ENCODE measurements around the gene ZNF343. TPM values are rescaled to one million over a fixed set of nuclear protein-coding genes. Genes with fewer than 3 reads are reported as not detected.

Gene ZNF343
- total RNA-seq, 6 donors from 2014 or later, result 8.4 to 13.3 (median 8.9) TPM

- ATAC-seq (ENCODE audit: low FRiP score in 2 of 2), result no peak
- TF ChIP-seq EP300 (IDR thresholded peaks at IDR 0.05) (no peak), POLR2A (IDR thresholded peaks at IDR 0.05) (no peak), POLR2AphosphoS5 (IDR thresholded peaks at IDR 0.05) (no peak), CTCF (IDR thresholded peaks at IDR 0.05) (no peak)
- Histone ChIP-seq H3K27me3 (no peaks in the 10 kb centered on the region), H3K27ac (no peak overlapping the region), H3K4me3 (no peak overlapping the region), H3K36me3 (no peaks in the 10 kb centered on the region), H3K9me3 (no peaks in the 10 kb centered on the region), H3K4me1 (no peaks in the 10 kb centered on the region)
- WGBS, 2 donors, result 91 to 94% methylated on average over 4 of the region's 4 CpGs
- no peak for DNase-seq
These were observed 33.6 kb upstream of the ZNF343 start for GRCh38 chr20:2542361-2542760.

GRCh38 chr20:2541940-2542339 is 33.2 kb upstream of the ZNF343 start:
- DNase-seq (no peak), ATAC-seq (ENCODE audit: low FRiP score in 2 of 2) (no peak)
- no peak overlapping the region for H3K4me3 ChIP-seq
- no peaks in the 10 kb centered on the region for H3K36me3 ChIP-seq
- no peak overlapping the region for H3K27ac ChIP-seq
- no peaks in the 10 kb centered on the region for H3K27me3 ChIP-seq
- H3K4me1 ChIP-seq, result no peaks in the 10 kb centered on the region
- no peak for TF ChIP-seq POLR2AphosphoS5 (IDR thresholded peaks at IDR 0.05)
- no peak for TF ChIP-seq EP300 (IDR thresholded peaks at IDR 0.05)
- TF ChIP-seq POLR2A (IDR thresholded peaks at IDR 0.05), result no peak
- TF ChIP-seq CTCF (IDR thresholded peaks at IDR 0.05), result no peak
- WGBS, 2 donors, result 79 to 87% methylated on average over 2 of the region's 2 CpGs
- H3K9me3 ChIP-seq, result no peaks in the 10 kb centered on the region

GRCh38 chr20:2538931-2539720 is 30.4 kb upstream of the ZNF343 start:
- no peaks in the 10 kb centered on the region for H3K4me1 ChIP-seq
- H3K36me3 ChIP-seq, result no peaks in the 10 kb centered on the region
- no peaks in the 10 kb centered on the region for H3K9me3 ChIP-seq
- DNase-seq, result no peak
- H3K27ac ChIP-seq, result no peak overlapping the region
- no peak for ATAC-seq (ENCODE audit: low FRiP score in 2 of 2)
- WGBS, 2 donors, result 49 to 61% methylated on average over 8 of the region's 8 CpGs
- no peaks in the 10 kb centered on the region for H3K27me3 ChIP-seq
- no peak for TF ChIP-seq EP300 (IDR thresholded peaks at IDR 0.05)
- no peak for TF ChIP-seq POLR2AphosphoS5 (IDR thresholded peaks at IDR 0.05)
- TF ChIP-seq POLR2A (IDR thresholded peaks at IDR 0.05), result no peak
- no peak for TF ChIP-seq CTCF (IDR thresholded peaks at IDR 0.05)
- no peak overlapping the region for H3K4me3 ChIP-seq

- Histone ChIP-seq H3K27me3 (no peaks in the 10 kb centered on the region), H3K4me3 (no peak overlapping the region), H3K9me3 (no peaks in the 10 kb centered on the region), H3K27ac (no peak overlapping the region), H3K4me1 (no peaks in the 10 kb centered on the region), H3K36me3 (no peaks in the 10 kb centered on the region)
- 82% methylated on average over 7 to 12 of the region's 12 CpGs for WGBS, 2 donors
- DNase-seq (no peak), ATAC-seq (ENCODE audit: low FRiP score in 2 of 2) (no peak)
- no peak for TF ChIP-seq CTCF (IDR thresholded peaks at IDR 0.05)
- no peak for TF ChIP-seq EP300 (IDR thresholded peaks at IDR 0.05)
- no peak for TF ChIP-seq POLR2A (IDR thresholded peaks at IDR 0.05)
- no peak for TF ChIP-seq POLR2AphosphoS5 (IDR thresholded peaks at IDR 0.05)
These were observed 29.6 kb upstream of the ZNF343 start for GRCh38 chr20:2538356-2538755.

GRCh38 chr20:2537101-2537500 is 28.4 kb upstream of the ZNF343 start:
- Histone ChIP-seq H3K9me3 (no peaks in the 10 kb centered on the region), H3K27ac (no peak overlapping the region), H3K36me3 (no peaks in the 10 kb centered on the region), H3K4me3 (no peak overlapping the region), H3K4me1 (no peaks in the 10 kb centered on the region), H3K27me3 (no peaks in the 10 kb centered on the region)
- 82 to 83% methylated on average over 5 of the region's 5 CpGs for WGBS, 2 donors
- ATAC-seq (ENCODE audit: low FRiP score in 2 of 2), result no peak
- TF ChIP-seq POLR2AphosphoS5 (IDR thresholded peaks at IDR 0.05) (no peak), CTCF (IDR thresholded peaks at IDR 0.05) (no peak), EP300 (IDR thresholded peaks at IDR 0.05) (no peak), POLR2A (IDR thresholded peaks at IDR 0.05) (no peak)
- DNase-seq, result no peak

Measured in upper lobe of left lung (tissue), 6 donors.